Stimulated activated naive CD8-positive, alpha-beta T cell treated with anti-CD3 and anti-CD28 coated beads, Interleukin-15, Interleukin-2, amounts not matched to agents 100 ng/mL and 50 ng/mL, for 24 hours (primary cell): ENCODE measurements around the gene PTPRC.

ENCODE experiments used
- H3K27ac Mint-ChIP-seq: one replicate; pipeline ENCODE4 v1.8.0; 2021; ENCODE audit warnings: mild to moderate bottlenecking, mixed read lengths
- H3K27me3 Mint-ChIP-seq: one replicate; pipeline ENCODE4 v1.8.0; 2021; ENCODE audit warnings: mixed read lengths
- H3K36me3 Mint-ChIP-seq: one replicate; pipeline ENCODE4 v1.8.0; 2021; ENCODE audit warnings: low read depth, mixed read lengths
- H3K4me1 Mint-ChIP-seq: one replicate; pipeline ENCODE4 v1.8.0; 2021; ENCODE audit warnings: low read depth, mixed read lengths
- H3K4me3 Mint-ChIP-seq: one replicate; pipeline ENCODE4 v1.8.0; 2021; ENCODE audit warnings: mild to moderate bottlenecking, mixed read lengths
- H3K9me3 Mint-ChIP-seq: one replicate; pipeline ENCODE4 v1.8.0; 2021; ENCODE audit warnings: mixed read lengths

PTPRC gene

DNA sequence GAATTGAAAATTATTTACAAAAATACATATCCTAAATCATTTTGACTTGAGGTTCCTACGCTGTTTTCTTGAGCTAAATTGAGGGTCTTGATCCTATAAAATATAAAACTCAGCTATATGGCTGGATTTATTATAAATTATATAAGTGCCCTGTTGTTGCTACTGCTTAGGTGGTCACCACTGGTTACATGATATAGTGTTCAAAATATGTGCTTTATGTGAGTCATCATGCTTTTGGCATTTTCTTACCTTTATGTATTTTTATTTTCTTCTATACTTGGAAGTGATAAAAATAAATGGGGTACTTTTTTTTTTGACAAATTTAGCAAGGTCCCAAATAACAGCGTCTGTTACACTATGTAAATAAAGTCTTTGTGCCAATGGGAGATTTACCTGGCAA lies 31.1 kb upstream of the PTPRC start:
- H3K9me3 Mint-ChIP-seq = no peaks in the 10 kb centered on the region
- no peaks in the 10 kb centered on the region for H3K36me3 Mint-ChIP-seq
- peaks cover 72% of the 10 kb centered on the region for H3K4me1 Mint-ChIP-seq
- no peaks in the 10 kb centered on the region for H3K27me3 Mint-ChIP-seq
- H3K27ac Mint-ChIP-seq = no peak overlapping the region
- H3K4me3 Mint-ChIP-seq = no peak overlapping the region

DNA sequence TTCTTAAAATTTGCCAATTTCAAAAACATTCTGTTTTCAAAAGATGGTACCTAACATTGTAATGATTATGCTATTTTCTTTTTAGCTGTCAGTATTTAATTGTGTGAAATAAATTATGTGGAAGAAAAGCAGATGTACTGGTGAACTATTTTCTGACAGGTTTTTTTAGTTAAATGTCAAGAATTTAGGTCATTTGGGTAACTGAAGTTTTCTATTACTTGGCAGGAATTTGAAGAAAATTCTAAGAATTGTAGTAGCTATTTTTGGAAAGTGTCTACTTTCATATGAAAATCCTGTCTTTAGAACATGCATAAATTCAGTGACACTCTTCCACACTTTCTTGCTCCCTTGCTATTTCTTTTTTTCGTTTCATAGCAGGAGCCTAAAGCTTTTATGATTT lies 28.5 kb upstream of the PTPRC start:
- Mint-ChIP-seq H3K4me3 (peak overlapping the region; percentile 70), H3K9me3 (no peaks in the 10 kb centered on the region), H3K36me3 (peaks cover 8% of the 10 kb centered on the region), H3K4me1 (peaks cover 78% of the 10 kb centered on the region), H3K27ac (peak overlapping the region; percentile 94), H3K27me3 (no peaks in the 10 kb centered on the region)

DNA sequence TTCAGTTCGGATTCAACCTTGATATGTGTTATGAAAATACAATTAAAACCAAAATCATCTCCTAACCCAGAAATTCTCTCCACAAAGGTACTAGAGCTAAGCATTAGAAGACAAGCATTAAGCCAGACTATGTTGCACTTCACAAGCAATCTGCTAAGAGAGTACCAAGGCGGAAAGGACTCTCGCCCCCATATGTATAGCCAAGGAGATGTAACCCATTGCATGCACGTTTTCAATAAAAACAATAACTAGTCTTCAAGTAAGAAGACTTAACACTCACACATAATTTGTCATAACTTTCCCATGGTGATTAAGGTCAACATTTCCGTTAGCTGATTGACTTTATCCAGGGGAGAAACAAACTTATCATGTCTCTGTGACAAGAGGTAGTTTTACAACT lies 27.6 kb upstream of the PTPRC start:
- peak overlapping the region; percentile 70 for H3K4me3 Mint-ChIP-seq
- H3K9me3 Mint-ChIP-seq = no peaks in the 10 kb centered on the region
- peaks cover 78% of the 10 kb centered on the region for H3K4me1 Mint-ChIP-seq
- H3K27ac Mint-ChIP-seq = peak overlapping the region; percentile 94
- peaks cover 10% of the 10 kb centered on the region for H3K36me3 Mint-ChIP-seq
- H3K27me3 Mint-ChIP-seq = no peaks in the 10 kb centered on the region

DNA sequence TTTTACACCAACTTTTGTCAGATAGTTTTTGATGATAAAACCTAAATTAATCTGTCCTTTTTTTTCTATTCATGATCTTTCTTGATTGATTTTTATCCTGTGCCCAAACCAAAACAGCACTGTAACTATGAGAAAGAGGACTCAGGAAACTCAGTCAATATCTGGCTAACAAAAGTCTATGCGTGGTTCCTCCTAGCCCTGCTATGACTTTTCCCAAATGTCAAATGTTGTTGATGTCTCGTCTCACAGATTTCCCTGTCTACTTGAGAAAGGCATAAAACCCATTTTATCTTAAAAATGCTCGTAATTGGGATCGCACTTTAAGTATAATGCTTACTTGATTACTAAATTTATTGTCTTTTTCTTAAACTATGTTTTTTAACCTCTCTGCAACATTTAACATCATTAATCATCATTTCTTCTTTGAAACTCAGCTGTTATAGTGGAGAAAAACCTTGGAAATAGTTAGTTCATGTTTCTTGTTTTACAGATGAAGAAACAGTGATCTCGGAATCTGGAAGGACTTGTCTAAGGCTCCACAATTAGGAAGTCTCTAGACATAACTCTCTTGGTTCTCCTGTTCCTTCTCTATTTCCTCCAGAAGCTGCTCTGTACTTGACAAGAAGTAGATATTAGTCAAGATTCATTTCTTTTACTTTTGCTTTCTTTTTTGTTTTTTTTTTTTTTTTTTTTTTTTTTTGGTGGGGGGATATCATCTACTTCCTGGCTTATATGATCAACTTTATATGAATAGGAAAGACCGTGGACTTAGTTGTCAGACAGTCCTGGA lies 26.2 kb upstream of the PTPRC start:
- H3K27ac Mint-ChIP-seq = peak overlapping the region; percentile 96
- peaks cover 10% of the 10 kb centered on the region for H3K36me3 Mint-ChIP-seq
- no peaks in the 10 kb centered on the region for H3K27me3 Mint-ChIP-seq
- peak overlapping the region; percentile 85 for H3K4me3 Mint-ChIP-seq
- H3K9me3 Mint-ChIP-seq = no peaks in the 10 kb centered on the region
- peaks cover 84% of the 10 kb centered on the region for H3K4me1 Mint-ChIP-seq

DNA sequence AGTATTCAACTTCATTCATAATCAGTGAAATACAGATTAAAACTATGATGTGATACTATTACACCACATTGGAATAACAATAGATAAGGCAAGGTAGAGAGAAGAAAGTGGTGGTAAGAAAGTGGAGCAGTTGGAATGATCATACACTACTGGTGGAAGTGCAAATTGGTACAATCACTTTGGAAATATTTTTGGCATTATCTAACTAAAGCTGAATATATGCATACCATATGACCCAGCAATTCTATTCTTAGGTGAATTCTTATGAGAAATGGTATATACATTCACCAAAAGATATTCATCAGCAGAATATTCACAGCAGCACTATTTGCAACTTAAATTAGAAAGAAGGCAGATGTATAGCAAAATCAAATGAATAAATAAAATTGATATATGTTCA lies 21.4 kb upstream of the PTPRC start:
- Mint-ChIP-seq H3K36me3 (peaks cover 10% of the 10 kb centered on the region), H3K9me3 (no peaks in the 10 kb centered on the region), H3K4me3 (no peak overlapping the region), H3K27ac (no peak overlapping the region), H3K4me1 (peaks cover 97% of the 10 kb centered on the region), H3K27me3 (no peaks in the 10 kb centered on the region)

DNA sequence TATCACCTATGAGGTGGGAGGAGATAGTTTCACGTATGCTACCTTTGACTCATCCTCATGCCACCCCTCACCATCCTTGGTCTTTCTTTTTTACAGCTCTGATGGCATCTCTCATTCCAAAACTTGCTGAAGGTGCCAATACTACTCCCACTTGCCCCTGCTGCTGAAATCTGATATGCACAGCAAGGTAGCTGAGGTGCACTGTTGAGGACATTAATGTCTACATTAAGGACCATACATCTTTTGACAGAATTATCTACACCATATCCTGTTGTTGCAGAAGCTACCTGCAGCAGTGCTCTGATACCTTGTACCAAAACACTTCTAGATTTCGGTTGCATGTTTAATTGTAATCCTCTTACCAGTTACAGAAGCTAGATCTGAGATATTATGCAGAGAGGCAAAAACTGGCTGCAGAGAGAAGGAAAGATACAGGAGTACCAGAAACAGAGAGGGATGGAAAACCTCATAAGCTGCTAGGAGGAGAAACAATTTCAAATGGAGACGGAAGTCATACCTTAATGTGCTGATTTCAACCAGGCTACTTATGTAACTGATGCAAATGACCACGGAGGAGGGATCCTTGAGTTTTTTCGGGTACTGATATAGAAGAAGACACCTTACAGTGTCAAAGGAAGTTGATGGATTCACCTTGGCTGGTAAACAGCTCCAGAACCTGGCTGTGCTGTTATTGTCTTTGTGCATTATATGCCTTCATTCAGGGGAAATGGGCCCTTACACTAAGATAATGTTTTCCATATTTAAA lies 19.3 kb upstream of the PTPRC start:
- H3K4me3 Mint-ChIP-seq = peak overlapping the region; percentile 45

DNA sequence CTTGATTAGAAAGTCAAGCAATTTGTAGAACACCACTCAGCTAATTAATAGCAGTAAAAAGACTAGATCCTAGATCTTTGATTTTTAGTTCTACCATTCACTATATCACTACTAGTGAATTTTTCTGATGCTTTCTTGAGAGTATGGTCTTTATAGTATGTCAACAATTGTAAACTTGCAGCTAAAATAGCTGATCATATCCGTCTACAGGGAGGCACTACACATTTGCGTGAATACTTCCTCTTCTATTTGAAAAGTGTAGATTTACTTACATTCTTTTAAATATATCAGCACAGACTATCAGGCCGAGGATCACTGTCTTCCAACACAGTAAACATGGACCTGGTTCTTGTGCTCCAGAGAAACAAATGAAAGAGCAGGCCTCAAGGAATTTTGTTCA lies 18.6 kb upstream of the PTPRC start:
- Mint-ChIP-seq H3K9me3 (no peaks in the 10 kb centered on the region), H3K4me1 (peaks cover 99% of the 10 kb centered on the region), H3K36me3 (peaks cover 3% of the 10 kb centered on the region), H3K27me3 (no peaks in the 10 kb centered on the region), H3K27ac (peak overlapping the region; percentile 99), H3K4me3 (peak overlapping the region; percentile 84)

More for the DNA sequence above, 19.3 kb upstream of the PTPRC start:
- no peaks in the 10 kb centered on the region for H3K27me3 Mint-ChIP-seq
- no peaks in the 10 kb centered on the region for H3K9me3 Mint-ChIP-seq
- H3K36me3 Mint-ChIP-seq = peaks cover 5% of the 10 kb centered on the region
- H3K27ac Mint-ChIP-seq = peak overlapping the region; percentile 99
- H3K4me1 Mint-ChIP-seq = peaks cover 98% of the 10 kb centered on the region

DNA sequence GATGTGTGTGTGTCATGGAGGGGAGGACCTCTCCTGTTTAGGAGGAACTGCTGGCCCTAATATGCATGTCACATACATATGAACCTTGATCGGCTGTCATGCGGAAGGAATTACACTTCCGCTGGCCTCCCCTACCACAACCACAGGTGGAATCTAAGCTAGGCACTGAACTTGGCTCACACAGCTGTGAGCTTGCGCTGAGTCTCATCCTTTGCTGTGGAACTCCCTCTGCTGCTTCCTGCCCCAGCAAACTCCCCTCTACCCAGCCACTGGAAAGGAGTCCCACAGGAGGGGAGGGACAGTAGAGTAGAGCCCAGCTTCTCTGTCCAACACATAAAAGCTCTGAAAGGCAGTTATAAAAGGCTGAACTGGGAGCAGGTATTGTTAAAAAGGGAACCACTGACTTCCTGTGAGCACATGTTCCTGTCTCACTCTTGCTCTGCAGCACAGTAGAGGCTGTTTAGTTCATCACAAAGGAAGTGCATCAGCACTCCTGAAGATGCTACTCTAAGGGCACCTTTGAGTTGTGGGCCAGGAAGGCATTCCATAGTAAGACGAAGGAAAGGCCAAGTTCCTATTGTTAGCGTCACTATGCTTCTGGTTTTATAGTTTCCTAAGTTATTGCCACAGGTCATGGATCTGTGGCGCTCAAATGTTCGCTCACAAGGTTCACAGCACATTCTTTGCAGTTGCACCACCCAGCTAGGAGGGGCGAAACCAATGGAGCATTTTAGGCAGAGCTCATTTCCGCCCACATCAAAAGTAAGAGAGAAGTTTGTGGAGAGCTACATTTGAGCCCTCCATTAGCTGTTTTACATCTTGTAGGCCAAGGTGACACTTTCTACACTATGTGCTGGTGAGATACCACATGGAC lies 17.7 kb upstream of the PTPRC start:
- Mint-ChIP-seq H3K27ac (peak overlapping the region; percentile 99), H3K36me3 (peaks cover 2% of the 10 kb centered on the region)

DNA sequence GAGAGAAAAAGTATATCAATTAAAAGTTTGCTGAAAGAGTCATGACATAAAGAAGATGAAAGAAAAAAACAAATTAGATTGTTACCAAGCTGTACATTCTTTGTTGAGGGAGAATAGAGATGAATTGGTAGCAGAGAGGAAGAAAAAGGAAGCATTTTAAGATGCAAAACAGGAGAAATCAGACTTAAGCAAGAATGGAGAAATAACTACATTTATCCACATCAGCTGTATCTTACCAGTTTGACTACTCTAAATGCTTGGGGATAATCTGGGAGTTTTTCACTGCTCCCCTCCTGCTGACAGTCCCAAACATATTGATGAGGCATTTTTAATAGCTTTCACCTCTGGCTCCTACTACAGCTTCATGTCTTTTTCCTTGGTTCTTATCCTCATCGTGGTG lies 16.8 kb upstream of the PTPRC start:
- H3K4me3 Mint-ChIP-seq = peak overlapping the region; percentile 84
- H3K27ac Mint-ChIP-seq = peak overlapping the region; percentile 99
- H3K4me1 Mint-ChIP-seq = peaks cover 99% of the 10 kb centered on the region
- H3K36me3 Mint-ChIP-seq = peaks cover 7% of the 10 kb centered on the region
- H3K27me3 Mint-ChIP-seq = no peaks in the 10 kb centered on the region
- H3K9me3 Mint-ChIP-seq = no peaks in the 10 kb centered on the region

More for the DNA sequence above, 17.7 kb upstream of the PTPRC start:
- peak overlapping the region; percentile 84 for H3K4me3 Mint-ChIP-seq
- H3K27me3 Mint-ChIP-seq = no peaks in the 10 kb centered on the region
- peaks cover 99% of the 10 kb centered on the region for H3K4me1 Mint-ChIP-seq
- H3K9me3 Mint-ChIP-seq = no peaks in the 10 kb centered on the region

DNA sequence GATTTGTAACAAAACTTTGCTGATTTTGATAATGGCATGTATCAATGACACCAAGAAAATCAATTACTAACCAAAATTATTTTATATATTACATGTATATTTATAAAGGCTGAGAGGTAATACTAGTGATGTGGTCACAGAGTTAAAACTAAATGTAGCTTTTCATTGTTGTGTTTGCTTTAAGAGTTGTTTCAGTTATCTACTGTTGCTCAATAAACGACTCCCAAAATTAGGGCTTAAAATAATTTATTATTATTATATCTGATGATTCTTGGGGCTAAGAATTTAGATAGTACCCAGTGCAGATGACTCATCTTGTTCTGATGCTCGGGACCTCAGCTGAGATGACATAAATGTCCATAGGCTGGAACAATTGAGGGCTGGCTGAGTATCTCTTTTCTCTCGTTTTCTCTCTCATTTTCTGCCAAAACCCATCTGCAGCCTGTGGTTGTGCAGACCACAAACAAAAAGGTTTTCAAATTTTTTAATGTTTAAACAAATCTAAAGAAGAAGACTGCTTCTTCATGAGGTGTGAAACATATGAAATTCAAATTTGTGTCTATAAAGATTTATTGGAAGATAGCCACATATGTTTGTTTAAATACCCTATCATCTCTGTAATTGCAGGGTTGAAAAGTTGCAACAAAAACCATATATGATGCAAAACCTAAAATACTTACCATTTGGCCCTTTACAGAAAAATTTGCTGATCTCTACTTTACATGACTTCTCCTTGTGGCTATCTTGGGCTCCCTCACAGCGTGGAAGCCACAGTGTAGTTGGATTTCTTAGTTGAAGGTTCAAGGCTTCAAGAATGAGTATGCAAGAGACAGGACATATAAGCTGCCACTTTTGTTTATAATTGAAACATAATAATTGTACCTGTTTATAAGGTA lies 14.8 kb upstream of the PTPRC start:
- Mint-ChIP-seq H3K27ac (peak overlapping the region; percentile 77), H3K36me3 (peaks cover 7% of the 10 kb centered on the region), H3K4me3 (peak overlapping the region; percentile 48), H3K4me1 (peaks cover 99% of the 10 kb centered on the region), H3K9me3 (no peaks in the 10 kb centered on the region), H3K27me3 (no peaks in the 10 kb centered on the region)

DNA sequence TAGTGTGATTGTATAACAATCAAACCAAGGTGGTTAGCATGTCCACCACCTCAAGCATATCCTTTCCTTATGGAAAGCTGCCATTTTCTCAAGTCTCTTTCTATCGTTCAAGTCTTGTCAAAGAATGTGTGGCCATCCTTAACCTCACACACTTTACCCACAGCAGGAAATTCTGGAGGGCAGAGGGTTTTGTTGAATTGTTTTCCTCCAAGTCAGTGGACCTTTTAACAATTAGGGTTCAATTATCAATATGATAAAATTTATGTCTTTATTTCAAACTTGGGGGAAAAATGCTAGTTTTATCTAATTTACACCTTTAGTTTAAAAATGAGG lies 14.2 kb upstream of the PTPRC start:
- peaks cover 99% of the 10 kb centered on the region for H3K4me1 Mint-ChIP-seq
- peak overlapping the region; percentile 48 for H3K4me3 Mint-ChIP-seq
- H3K27me3 Mint-ChIP-seq = no peaks in the 10 kb centered on the region
- H3K9me3 Mint-ChIP-seq = no peaks in the 10 kb centered on the region
- peak overlapping the region; percentile 77 for H3K27ac Mint-ChIP-seq
- peaks cover 7% of the 10 kb centered on the region for H3K36me3 Mint-ChIP-seq

DNA sequence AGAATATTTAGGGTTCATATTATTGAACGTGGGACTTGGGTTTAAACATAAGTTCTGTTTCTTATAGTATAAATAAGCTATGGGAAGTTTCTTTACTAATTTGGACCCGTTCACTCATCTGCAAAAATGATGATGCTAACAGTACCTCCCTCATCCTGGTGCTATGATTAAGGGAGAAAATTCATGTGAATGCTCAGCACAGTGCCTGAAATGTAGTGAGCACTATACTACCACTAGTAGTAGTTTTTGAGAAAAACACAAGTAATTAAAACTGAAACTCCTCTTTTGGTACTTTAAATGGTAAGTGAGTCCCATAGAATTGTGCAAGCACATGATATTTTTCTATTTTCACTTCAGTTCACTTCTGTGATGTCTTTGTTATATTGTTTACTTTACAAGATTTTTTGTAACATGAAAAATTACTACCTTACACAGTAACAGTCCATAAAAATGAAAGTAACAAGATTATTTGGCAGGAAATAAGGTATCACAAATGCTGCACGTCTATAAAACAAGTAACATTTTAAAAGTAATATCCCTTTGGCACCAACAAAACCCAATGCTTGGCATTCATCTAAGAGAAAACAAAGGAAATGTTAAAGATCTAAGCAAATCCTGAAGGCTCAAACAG lies 11.3 kb upstream of the PTPRC start:
- H3K4me3 Mint-ChIP-seq = peak overlapping the region; percentile 70
- H3K27me3 Mint-ChIP-seq = no peaks in the 10 kb centered on the region
- H3K9me3 Mint-ChIP-seq = peaks cover 3% of the 10 kb centered on the region
- peaks cover 96% of the 10 kb centered on the region for H3K4me1 Mint-ChIP-seq
- H3K27ac Mint-ChIP-seq = peak overlapping the region; percentile 86
- peaks cover 7% of the 10 kb centered on the region for H3K36me3 Mint-ChIP-seq

DNA sequence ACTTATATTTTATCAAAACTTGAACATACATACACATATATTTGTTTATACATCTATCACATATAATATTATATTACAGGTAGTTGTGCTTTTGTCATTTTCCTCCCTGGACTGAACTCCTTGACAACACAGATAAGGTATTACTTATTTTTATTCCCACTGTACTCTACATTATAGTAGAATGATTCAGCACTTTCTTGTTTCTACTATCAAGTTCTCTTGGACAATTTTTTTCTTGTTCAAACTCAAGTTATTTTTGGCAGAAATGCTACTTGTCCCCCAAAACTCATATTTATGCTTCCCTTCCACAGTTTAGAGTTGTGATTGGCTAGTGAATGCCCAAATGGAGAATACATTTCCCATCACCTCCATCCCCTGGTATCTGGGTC lies 10.8 kb upstream of the PTPRC start:
- H3K9me3 Mint-ChIP-seq = peaks cover 4% of the 10 kb centered on the region
- H3K4me3 Mint-ChIP-seq = peak overlapping the region; percentile 70
- no peaks in the 10 kb centered on the region for H3K27me3 Mint-ChIP-seq
- H3K27ac Mint-ChIP-seq = peak overlapping the region; percentile 86
- peaks cover 96% of the 10 kb centered on the region for H3K4me1 Mint-ChIP-seq
- peaks cover 8% of the 10 kb centered on the region for H3K36me3 Mint-ChIP-seq

DNA sequence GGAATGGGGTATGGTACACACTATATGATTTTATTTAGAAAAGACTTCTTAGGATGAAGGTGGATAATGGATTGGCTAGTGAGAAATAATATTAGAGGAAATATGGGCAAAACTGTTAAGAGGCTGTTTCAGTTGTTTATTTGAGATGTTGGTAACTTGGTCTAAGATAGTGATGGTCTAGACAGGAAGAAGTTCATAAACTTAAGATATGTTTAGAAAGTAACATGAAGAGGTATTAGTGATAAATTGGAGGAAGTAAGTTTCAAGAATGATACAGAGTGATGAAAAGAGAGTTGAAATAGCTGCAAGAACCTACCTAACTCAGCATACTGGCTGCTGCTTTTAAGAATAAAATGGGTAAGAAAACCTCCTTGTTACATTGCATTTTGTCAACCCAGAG lies 9.2 kb upstream of the PTPRC start:
- peak overlapping the region; percentile 9 for H3K4me3 Mint-ChIP-seq
- H3K27me3 Mint-ChIP-seq = no peaks in the 10 kb centered on the region
- H3K9me3 Mint-ChIP-seq = peaks cover 13% of the 10 kb centered on the region
- peak overlapping the region; percentile 84 for H3K27ac Mint-ChIP-seq
- H3K4me1 Mint-ChIP-seq = peaks cover 97% of the 10 kb centered on the region
- peaks cover 18% of the 10 kb centered on the region for H3K36me3 Mint-ChIP-seq
